Chondrocyte (in vitro differentiated cells): ENCODE measurements around the gene LIMCH1. TPM values are rescaled to one million over a fixed set of nuclear protein-coding genes. Genes with fewer than 3 reads are reported as not detected.
"Not testable (repeated sequence)": the region's sequence is repeated elsewhere in the genome, so short reads cannot be mapped to it uniquely, and the experiment has no call there.

Source experiments
- DNase-seq: peaks from one replicate; pipeline ENCODE4 v3.0.0; 2021; ENCODE audit warnings: mixed read lengths, low spot score
- H3K27ac Mint-ChIP-seq: one replicate; pipeline ENCODE4 v1.8.0; 2021; ENCODE audit warnings: mild to moderate bottlenecking, moderate library complexity, mixed read lengths; ENCODE audit not compliant: unreplicated experiment
- H3K27me3 Mint-ChIP-seq: 2 replicates; pipeline ENCODE4 v1.8.0; 2021; ENCODE audit warnings: low read depth, mixed read lengths
- H3K36me3 Mint-ChIP-seq: 2 replicates; pipeline ENCODE4 v1.8.0; 2021; ENCODE audit warnings: low read depth, mixed read lengths
- H3K4me1 Mint-ChIP-seq: 2 replicates; pipeline ENCODE4 v1.8.0; 2021; ENCODE audit warnings: low read depth, mild to moderate bottlenecking, mixed read lengths
- H3K4me3 Mint-ChIP-seq: one replicate; pipeline ENCODE4 v1.8.0; 2021; ENCODE audit warnings: mild to moderate bottlenecking, moderate library complexity, mixed read lengths; ENCODE audit not compliant: unreplicated experiment
- H3K9me3 Mint-ChIP-seq: 2 replicates; pipeline ENCODE4 v1.8.0; 2021; ENCODE audit warnings: low read depth, mixed read lengths
- CTCF ChIP-seq: fragments of 200-600 bp; sonication (generic); IDR thresholded peaks from 2 replicates; pipeline ENCODE4 v1.5.0; 2021; ENCODE audit warnings: antibody characterized with exemption, mild to moderate bottlenecking, moderate library complexity
- long read RNA-seq: library from polyadenylated mRNA; stranded (forward); transcript quantifications from one replicate; pipeline ENCODE4 v2.0.0, GENCODE V29; 2021
- total RNA-seq: library from RNA; stranded (reverse); gene quantifications from 3 replicates; pipeline ENCODE4 v1.2.1, GENCODE V29; 2021

Gene LIMCH1
- total RNA-seq = 8.8 to 9.8 TPM (median 9.0 TPM) in 3 replicates
- long read RNA-seq, full-length matches to known transcripts = 3 of 6 reads
- long read RNA-seq, partial matches to known transcripts = 1 of 6 reads
- long read RNA-seq, other reads (novel, unspliced or antisense) = 2 of 6 reads

DNA sequence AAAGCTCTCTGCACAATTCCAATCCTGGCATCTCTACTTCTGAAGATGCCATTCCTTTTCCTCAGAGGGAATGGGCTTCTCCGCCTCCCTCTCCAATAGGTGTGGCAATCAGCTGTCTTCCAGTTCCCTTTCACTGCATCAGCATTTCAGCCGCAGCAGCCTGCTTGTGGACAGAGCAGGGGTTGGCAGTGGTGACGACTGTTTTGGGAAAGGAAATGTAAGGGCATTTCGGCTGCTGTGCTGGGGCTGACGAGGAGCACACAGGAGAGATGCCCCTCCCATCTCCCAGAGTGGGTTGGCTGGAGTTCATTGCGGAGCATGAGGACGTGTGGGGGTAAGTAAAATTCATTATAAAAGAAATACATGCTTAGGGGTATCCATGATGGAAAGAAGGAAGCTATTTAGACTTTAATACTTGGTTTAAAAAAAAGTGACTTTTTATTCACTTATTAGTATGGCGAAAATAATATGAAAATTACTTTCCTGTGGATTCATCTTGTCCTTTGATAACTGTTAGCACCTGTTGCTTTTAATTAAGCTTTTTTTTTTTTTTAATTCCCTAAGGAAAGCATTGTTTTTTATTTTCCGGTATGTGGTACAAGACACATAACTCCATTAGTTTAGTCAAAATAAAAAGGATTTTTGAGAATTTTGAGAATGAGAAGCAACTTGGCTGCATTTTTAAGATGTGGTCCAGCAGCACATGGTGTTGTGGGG, at the start of gene LIMCH1:
LIMCH1 (plus strand) TSS at position 141 of the 717 bp plus-strand sequence. CDS start 67,839 bp downstream, outside the sequence.
- Mint-ChIP-seq H3K4me3 (peak within 1 kb of the TSS; percentile 12), H3K36me3 (no peaks in the 10 kb centered on the region), H3K9me3 (no peaks in the 10 kb centered on the region), H3K4me1 (peaks cover 27% of the 10 kb centered on the region), H3K27ac (peak within 1 kb of the TSS; percentile 11), H3K27me3 (peaks cover 10% of the 10 kb centered on the region)
- no peak for TF ChIP-seq CTCF
- DNase-seq = no peak

- not testable (repeated sequence) for H3K36me3 Mint-ChIP-seq, H3K9me3 Mint-ChIP-seq, DNase-seq
Observed at GRCh38 chr4:41491081-41491576, 46.8 kb upstream of the LIMCH1 start.

DNA sequence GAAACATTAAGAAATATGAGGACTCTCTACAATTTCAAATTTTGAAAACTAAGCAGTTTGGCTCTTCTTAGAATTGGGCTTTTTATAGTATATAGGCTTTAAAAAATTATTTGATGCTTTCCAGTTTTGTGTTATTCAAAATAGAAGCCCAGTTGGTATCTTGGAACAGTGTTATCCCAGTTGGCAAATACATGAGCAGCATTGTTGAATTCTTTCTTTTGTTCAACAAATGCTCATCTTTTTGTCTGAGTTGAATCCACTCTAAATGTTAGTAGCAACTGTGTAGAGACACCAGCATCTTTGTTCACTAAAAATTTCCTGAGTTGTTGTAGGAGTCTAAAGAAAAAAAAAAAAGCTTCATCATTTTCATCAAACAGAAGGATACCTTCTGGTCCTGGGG, 41.0 kb upstream of the LIMCH1 start:
- Mint-ChIP-seq H3K27ac (no peak overlapping the region), H3K9me3 (peaks cover 3% of the 10 kb centered on the region), H3K4me1 (no peaks in the 10 kb centered on the region), H3K27me3 (peaks cover 11% of the 10 kb centered on the region), H3K36me3 (no peaks in the 10 kb centered on the region), H3K4me3 (no peak overlapping the region)
- no peak for TF ChIP-seq CTCF
- no peak for DNase-seq

More at GRCh38 chr4:41491081-41491576, 46.8 kb upstream of the LIMCH1 start:
- not testable (repeated sequence) for H3K27ac Mint-ChIP-seq, H3K4me1 Mint-ChIP-seq, H3K4me3 Mint-ChIP-seq, H3K27me3 Mint-ChIP-seq

- TF ChIP-seq CTCF = no peak
- peaks cover 12% of the 10 kb centered on the region for H3K27me3 Mint-ChIP-seq
- no peak overlapping the region for H3K4me3 Mint-ChIP-seq
- no peaks in the 10 kb centered on the region for H3K4me1 Mint-ChIP-seq
- H3K36me3 Mint-ChIP-seq = no peaks in the 10 kb centered on the region
- H3K9me3 Mint-ChIP-seq = peaks cover 3% of the 10 kb centered on the region
- no peak for DNase-seq
- H3K27ac Mint-ChIP-seq = no peak overlapping the region
Observed at GRCh38 chr4:41498177-41498576, 39.8 kb upstream of the LIMCH1 start.

DNA sequence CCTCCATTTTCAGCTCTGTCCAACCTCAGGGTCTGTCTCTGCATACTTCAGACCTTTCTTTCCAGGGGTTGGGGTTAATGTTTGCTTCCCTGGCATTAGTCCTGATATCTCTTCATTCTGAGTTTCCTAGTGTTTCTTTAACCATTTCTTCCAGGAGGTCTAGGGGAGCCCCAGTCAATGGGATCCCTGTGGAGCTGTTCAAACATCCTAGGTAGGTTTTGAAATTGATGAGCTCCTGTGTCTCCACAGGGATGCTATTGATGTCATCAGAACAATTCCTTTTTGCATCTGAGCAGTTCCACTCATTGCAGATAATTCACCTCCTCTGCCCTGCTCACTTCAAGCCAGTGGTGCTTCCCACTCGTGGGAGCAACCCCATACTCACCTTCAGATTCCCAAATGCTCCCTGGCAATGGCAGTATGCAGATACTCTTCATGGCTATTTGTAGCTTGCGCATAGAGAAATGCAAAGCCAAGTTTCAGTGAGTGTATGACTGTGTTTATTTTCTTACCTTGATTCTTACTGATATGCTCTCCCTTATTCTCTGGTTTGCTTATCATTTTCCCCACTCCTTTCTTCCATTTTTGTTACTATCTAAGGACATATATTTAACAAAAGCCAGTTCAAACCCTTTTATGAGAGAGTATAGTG, 33.7 kb upstream of the LIMCH1 start:
- Mint-ChIP-seq H3K4me3 (no peak overlapping the region), H3K4me1 (peaks cover 8% of the 10 kb centered on the region), H3K9me3 (peaks cover 7% of the 10 kb centered on the region), H3K36me3 (no peaks in the 10 kb centered on the region), H3K27me3 (peaks cover 5% of the 10 kb centered on the region), H3K27ac (no peak overlapping the region)
- no peak for DNase-seq
- no peak for TF ChIP-seq CTCF
